Ascending aorta (tissue), 2 donors: ENCODE results near the gene DLL4. TPM values are rescaled to one million over a fixed set of nuclear protein-coding genes. Genes with fewer than 3 reads are reported as not detected.

Experiments
- DNase-seq, 2 donors: peaks; one replicate each; pipeline ENCODE4 v3.0.0-alpha.2; 2019; ENCODE audit warnings: low spot score in 2 of 2
- H3K27ac ChIP-seq, 2 donors: fragments of 200-600 bp; sonication (generic); one replicate each; pipeline ENCODE4 v1.5.1; 2016 to 2017; ENCODE audit warnings: mild to moderate bottlenecking in 1 of 2
- H3K27me3 ChIP-seq: fragments of 200-600 bp; sonication (generic); one replicate; pipeline ENCODE4 v1.5.1; 2017
- H3K36me3 ChIP-seq, 2 donors: fragments of 200-600 bp; sonication (generic); one replicate each; pipeline ENCODE4 v1.5.1; 2016
- H3K4me1 ChIP-seq, 2 donors: fragments of 200-600 bp; sonication (generic); one replicate each; pipeline ENCODE4 v1.5.1; 2016 to 2017; ENCODE audit warnings: mild to moderate bottlenecking in 1 of 2
- H3K4me3 ChIP-seq, 2 donors: fragments of 200-600 bp; sonication (generic); one replicate each; pipeline ENCODE4 v1.5.1; 2016 to 2017; ENCODE audit warnings: mild to moderate bottlenecking in 1 of 2
- H3K9me3 ChIP-seq, 2 donors: fragments of 200-600 bp; sonication (generic); one replicate each; pipeline ENCODE4 v1.5.1; 2016
- intact Hi-C: fragments of 100-400 bp; cut with DNase I; formaldehyde crosslinking; loops from one replicate; pipeline ENCODE4 v1.15.1; 2023
- total RNA-seq: library from RNA; depleted of rRNA; stranded (reverse); fragments of >200 nt; gene quantifications from one replicate; pipeline ENCODE4 v1.1.0, GENCODE V29; 2016
- TF ChIP-seq, protein P1 (sequence below), 3 experiments: fragments of 200-600 bp in 2 of 3; fragments of 450-650 bp in 1 of 3; sonication (generic) in 2 of 3; IDR thresholded peaks; one replicate each; pipeline ENCODE4 v1.5.1; 2016 to 2019; ENCODE audit warnings: antibody characterized with exemption in 3 of 3, mild to moderate bottlenecking in 1 of 3, moderate library complexity in 1 of 3

DLL4 gene
- 30.2 TPM for total RNA-seq

DNA sequence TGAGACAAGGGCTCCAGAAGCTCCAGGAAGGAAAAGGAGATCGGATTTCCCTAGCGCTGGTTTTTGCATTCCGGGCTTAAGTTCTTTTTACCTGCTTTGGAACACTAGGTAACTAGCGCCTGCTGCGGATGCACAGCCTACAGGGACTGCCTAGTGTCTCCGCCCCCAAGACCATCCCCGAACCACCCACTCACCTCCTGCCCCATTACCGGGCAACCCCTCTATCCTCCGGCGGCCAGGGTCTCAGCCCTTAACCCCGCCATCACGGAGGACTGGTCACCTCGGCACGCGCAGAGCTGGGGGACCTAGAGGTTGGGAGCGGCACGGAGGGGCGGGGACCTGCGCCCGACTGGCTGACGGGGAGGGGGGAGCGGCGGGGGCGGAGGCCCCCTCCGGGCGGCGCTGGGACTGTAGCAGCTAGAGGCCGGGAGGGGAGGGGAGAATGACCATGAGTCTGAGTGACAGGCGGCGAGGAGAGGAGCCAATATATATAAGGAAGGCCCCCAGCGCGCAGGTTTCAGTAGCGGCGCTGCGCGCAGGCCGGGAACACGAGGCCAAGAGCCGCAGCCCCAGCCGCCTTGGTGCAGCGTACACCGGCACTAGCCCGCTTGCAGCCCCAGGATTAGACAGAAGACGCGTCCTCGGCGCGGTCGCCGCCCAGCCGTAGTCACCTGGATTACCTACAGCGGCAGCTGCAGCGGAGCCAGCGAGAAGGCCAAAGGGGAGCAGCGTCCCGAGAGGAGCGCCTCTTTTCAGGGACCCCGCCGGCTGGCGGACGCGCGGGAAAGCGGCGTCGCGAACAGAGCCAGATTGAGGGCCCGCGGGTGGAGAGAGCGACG lies at the start of gene DLL4:
Gene DLL4, plus strand, starts transcription at position 520 of the 839 bp plus-strand sequence. CDS start 329 bp downstream, outside the sequence.
- Histone ChIP-seq H3K9me3 (no peaks in the 10 kb centered on the region), H3K36me3 (no peaks in the 10 kb centered on the region), H3K4me3 (peak within 1 kb of the TSS; percentile 45 to 66), H3K27ac (no peak within 1 kb of the TSS), H3K4me1 (peaks cover 28 to 45% of the 10 kb centered on the region in 2 donors), H3K27me3 (peaks cover 8% of the 10 kb centered on the region)
- intact Hi-C loops: no loop called here
- DNase-seq: no peak
- TF ChIP-seq, protein P1, sequence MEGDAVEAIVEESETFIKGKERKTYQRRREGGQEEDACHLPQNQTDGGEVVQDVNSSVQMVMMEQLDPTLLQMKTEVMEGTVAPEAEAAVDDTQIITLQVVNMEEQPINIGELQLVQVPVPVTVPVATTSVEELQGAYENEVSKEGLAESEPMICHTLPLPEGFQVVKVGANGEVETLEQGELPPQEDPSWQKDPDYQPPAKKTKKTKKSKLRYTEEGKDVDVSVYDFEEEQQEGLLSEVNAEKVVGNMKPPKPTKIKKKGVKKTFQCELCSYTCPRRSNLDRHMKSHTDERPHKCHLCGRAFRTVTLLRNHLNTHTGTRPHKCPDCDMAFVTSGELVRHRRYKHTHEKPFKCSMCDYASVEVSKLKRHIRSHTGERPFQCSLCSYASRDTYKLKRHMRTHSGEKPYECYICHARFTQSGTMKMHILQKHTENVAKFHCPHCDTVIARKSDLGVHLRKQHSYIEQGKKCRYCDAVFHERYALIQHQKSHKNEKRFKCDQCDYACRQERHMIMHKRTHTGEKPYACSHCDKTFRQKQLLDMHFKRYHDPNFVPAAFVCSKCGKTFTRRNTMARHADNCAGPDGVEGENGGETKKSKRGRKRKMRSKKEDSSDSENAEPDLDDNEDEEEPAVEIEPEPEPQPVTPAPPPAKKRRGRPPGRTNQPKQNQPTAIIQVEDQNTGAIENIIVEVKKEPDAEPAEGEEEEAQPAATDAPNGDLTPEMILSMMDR (IDR thresholded peaks at IDR 0.05): no peak

DNA sequence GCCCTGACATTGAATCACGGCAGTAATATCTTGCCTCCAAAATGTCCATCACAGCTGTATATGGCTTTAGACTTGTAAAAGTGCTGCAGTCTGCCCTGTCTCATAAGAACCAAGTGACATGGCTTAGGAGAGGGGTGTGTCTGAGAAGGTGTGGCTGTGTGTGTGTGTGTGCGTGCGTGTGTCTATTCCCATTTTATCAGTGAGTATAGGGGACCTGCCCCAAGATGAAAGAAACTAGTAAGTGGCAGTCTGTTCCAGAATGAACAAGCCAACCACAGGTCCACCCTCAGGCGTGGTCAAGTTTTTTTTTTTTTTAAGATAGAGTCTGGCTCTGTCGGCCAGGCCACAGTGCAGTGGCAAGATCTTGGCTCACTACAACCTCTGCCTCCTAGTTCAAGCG lies 49.5 kb upstream of the DLL4 start:
- no peak overlapping the region for H3K4me3 ChIP-seq
- H3K9me3 ChIP-seq: no peaks in the 10 kb centered on the region
- TF ChIP-seq, protein P1 (IDR thresholded peaks at IDR 0.05): no peak
- intact Hi-C loops: no loop called here
- no peaks in the 10 kb centered on the region for H3K27me3 ChIP-seq
- H3K36me3 ChIP-seq: no peaks in the 10 kb centered on the region
- no peak overlapping the region for H3K27ac ChIP-seq
- H3K4me1 ChIP-seq: no peaks in the 10 kb centered on the region
- no peak for DNase-seq

DNA sequence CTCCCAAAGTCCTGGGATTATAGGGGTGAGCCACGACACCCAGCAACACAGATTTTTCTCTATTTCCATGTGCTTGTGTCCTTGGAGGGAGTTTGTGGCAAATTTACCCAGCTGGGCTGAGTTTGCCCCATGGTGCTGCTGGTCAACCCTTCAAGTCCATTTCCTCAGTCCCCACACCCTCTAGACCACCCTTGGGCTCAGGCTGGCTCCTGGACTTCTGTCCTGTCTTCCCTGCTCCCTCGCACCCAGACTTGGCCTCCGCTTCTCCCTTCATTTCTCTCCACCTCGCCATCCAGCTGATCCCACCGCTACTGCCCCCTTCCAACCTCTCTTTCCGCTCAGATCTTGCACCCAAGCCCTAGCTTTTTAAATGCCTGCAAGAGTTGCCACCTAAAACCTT lies 47.8 kb upstream of the DLL4 start:
- no peak for DNase-seq
- Histone ChIP-seq H3K4me1 (no peaks in the 10 kb centered on the region), H3K27me3 (no peaks in the 10 kb centered on the region), H3K36me3 (no peaks in the 10 kb centered on the region), H3K27ac (no peak overlapping the region), H3K4me3 (no peak overlapping the region), H3K9me3 (no peaks in the 10 kb centered on the region)
- TF ChIP-seq, protein P1 (IDR thresholded peaks at IDR 0.05): no peak
- intact Hi-C loops: no loop called here

DNA sequence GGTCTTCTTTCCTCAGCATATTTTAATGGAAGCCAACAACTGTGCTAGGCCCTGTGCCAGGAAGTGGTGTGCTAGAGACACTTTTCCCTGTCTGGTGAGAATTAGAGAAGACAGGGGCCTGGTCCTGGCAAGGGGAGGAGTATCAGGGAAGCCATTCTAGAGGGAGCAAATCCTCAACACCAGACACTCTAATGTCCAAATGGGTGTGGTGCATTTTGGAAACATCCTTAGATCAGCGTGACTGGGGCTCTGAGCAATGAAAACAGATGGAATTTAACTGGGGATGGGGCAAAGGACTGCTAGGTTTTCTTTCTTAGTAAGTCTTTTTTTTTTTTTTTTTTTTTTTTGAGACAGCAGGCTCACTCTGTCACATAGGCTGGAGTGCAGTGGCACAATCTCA lies 42.6 kb upstream of the DLL4 start:
- no peaks in the 10 kb centered on the region for H3K4me1 ChIP-seq
- no peak overlapping the region for H3K27ac ChIP-seq
- TF ChIP-seq, protein P1 (IDR thresholded peaks at IDR 0.05): no peak
- H3K36me3 ChIP-seq: no peaks in the 10 kb centered on the region
- no peak overlapping the region for H3K4me3 ChIP-seq
- intact Hi-C loops: no loop called here
- H3K27me3 ChIP-seq: no peaks in the 10 kb centered on the region
- no peaks in the 10 kb centered on the region for H3K9me3 ChIP-seq
- no peak for DNase-seq

DNA sequence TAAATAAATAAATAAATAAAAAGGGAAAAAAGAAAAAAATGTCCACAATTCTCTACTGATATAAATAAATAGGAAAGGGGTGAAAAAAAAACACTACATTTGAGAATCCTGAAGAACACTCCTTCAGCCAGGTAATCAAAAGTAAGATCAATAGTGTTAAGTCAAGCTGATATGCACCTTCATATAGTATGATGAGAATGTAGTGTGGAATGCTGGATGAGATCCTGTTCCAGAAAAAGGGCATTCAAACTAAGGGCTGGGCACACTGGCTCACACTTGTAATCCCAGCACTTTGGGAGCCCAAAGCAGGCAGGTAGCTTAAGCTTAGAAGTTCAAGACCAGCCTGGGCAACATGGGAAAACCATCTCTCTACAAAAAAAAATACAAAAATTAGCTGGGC lies 40.0 kb upstream of the DLL4 start:
- DNase-seq: no peak
- H3K27me3 ChIP-seq: no peaks in the 10 kb centered on the region
- no peaks in the 10 kb centered on the region for H3K36me3 ChIP-seq
- no peak overlapping the region for H3K27ac ChIP-seq
- H3K4me1 ChIP-seq: peaks cover 0 to 5% of the 10 kb centered on the region in 2 donors
- TF ChIP-seq, protein P1 (IDR thresholded peaks at IDR 0.05): no peak
- H3K9me3 ChIP-seq: no peaks in the 10 kb centered on the region
- intact Hi-C loops: no loop called here
- no peak overlapping the region for H3K4me3 ChIP-seq
